Central memory CD8-positive, alpha-beta T cell (primary cell): Measurements from ENCODE around the gene ZNF235.
"Not testable (repeated sequence)": the region's sequence is repeated elsewhere in the genome, so short reads cannot be mapped to it uniquely, and the experiment has no call there.

ENCODE experiments used
- ATAC-seq: fragments of 150-1000 bp; cut with Tn5 transposase; replicated peaks from 2 replicates; pipeline ENCODE4 v1.10.0; 2022; ENCODE audit warnings: mild to moderate bottlenecking, moderate FRiP score, moderate number of reproducible peaks; ENCODE audit not compliant: poor library complexity, severe bottlenecking; ENCODE audit errors: extremely low read depth
- DNase-seq, 2 donors: peaks; one replicate each; pipeline ENCODE4 v3.0.0; 2021; ENCODE audit warnings: low spot score in 2 of 2
- H3K27ac Mint-ChIP-seq: one replicate; pipeline ENCODE4 v1.8.0; 2022; ENCODE audit warnings: low read depth, mild to moderate bottlenecking, moderate library complexity, mixed read lengths
- H3K27me3 Mint-ChIP-seq: one replicate; pipeline ENCODE4 v1.8.0; 2022; ENCODE audit warnings: mixed read lengths
- H3K36me3 Mint-ChIP-seq: one replicate; pipeline ENCODE4 v1.8.0; 2022; ENCODE audit warnings: mild to moderate bottlenecking, moderate library complexity, mixed read lengths; ENCODE audit not compliant: insufficient read depth
- H3K4me1 Mint-ChIP-seq: one replicate; pipeline ENCODE4 v1.8.0; 2022; ENCODE audit warnings: mixed read lengths
- H3K4me3 Mint-ChIP-seq: one replicate; pipeline ENCODE4 v1.8.0; 2022; ENCODE audit warnings: mild to moderate bottlenecking, moderate library complexity, mixed read lengths
- H3K9me3 Mint-ChIP-seq: one replicate; pipeline ENCODE4 v1.8.0; 2022; ENCODE audit warnings: mixed read lengths

The ZNF235 gene

GRCh38 chr19:44252332-44252731 is 52.5 kb downstream of the ZNF235 start:
- Mint-ChIP-seq H3K4me1 (peaks cover 11% of the 10 kb centered on the region), H3K9me3 (peaks cover 59% of the 10 kb centered on the region)
- not testable (repeated sequence) for DNase-seq, H3K27ac Mint-ChIP-seq, H3K27me3 Mint-ChIP-seq, H3K4me3 Mint-ChIP-seq, ATAC-seq, H3K36me3 Mint-ChIP-seq

DNA sequence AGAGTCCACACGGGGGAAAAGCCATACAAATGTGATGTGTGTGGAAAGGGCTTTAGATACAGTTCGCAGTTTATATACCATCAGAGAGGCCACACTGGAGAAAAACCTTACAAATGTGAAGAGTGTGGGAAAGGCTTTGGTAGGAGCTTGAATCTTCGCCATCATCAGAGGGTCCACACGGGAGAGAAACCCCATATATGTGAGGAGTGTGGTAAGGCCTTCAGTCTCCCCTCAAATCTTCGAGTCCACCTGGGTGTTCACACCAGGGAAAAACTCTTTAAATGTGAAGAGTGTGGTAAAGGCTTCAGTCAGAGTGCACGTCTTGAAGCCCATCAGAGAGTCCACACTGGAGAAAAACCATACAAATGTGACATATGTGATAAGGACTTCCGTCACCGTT is 68.4 kb downstream of the ZNF235 start:
- ATAC-seq (no peak), DNase-seq (no peak)
- Mint-ChIP-seq H3K4me1 (no peaks in the 10 kb centered on the region), H3K36me3 (peaks cover 39% of the 10 kb centered on the region), H3K9me3 (peaks cover 27% of the 10 kb centered on the region), H3K27me3 (no peaks in the 10 kb centered on the region), H3K27ac (no peak overlapping the region), H3K4me3 (no peak overlapping the region)
